ENCODE data around the gene TRAF7.
"Not testable (repeated sequence)": the region's sequence is repeated elsewhere in the genome, so short reads cannot be mapped to it uniquely, and the experiment has no call there.

- not testable (repeated sequence) for TF ChIP-seq CTCF, POLR2A (IDR thresholded peaks at IDR 0.05)
Measured at GRCh38 chr16:2124377-2124693, 31.2 kb upstream of the TRAF7 start.
